Thyroid gland (tissue), 4 donors: Measurements from ENCODE around the gene LMBR1L.

Experiments
- CTCF ChIP-seq, 6 experiments: fragments of 200-600 bp in 3 of 6; fragments of 450-650 bp in 3 of 6; sonication (generic) in 3 of 6; IDR thresholded peaks; one replicate each; pipeline ENCODE4 v1.5.1; 2016 to 2019; ENCODE audit warnings: antibody characterized with exemption in 6 of 6, mild to moderate bottlenecking in 2 of 6, inconsistent platforms in 1 of 6, moderate library complexity in 1 of 6
- POLR2A ChIP-seq, 2 donors: fragments of 450-650 bp; IDR thresholded peaks; one replicate each; pipeline ENCODE4 v1.6.1; 2017; ENCODE audit warnings: antibody characterized with exemption in 2 of 2, mild to moderate bottlenecking in 2 of 2, moderate library complexity in 1 of 2

- TF ChIP-seq CTCF (IDR thresholded peaks at IDR 0.05) (no peak), POLR2A (IDR thresholded peaks at IDR 0.05) (no peak)
Measured at GRCh38 chr12:49057888-49058287, 52.8 kb downstream of the LMBR1L start.
